HFF-Myc (cell line): ENCODE results near the gene MYLK.
"Not testable (repeated sequence)": the region's sequence is repeated elsewhere in the genome, so short reads cannot be mapped to it uniquely, and the experiment has no call there.

Experiments used
- DNase-seq: peaks from one replicate; pipeline ENCODE4 v3.0.0-alpha.2; 2011; ENCODE audit warnings: low read depth; ENCODE audit errors: extremely low read depth
- H3K4me3 ChIP-seq: replicated peaks from 2 replicates; pipeline ENCODE4 v1.5.1; 2011; ENCODE audit warnings: low read depth, mild to moderate bottlenecking, control low read depth, low read length
- TF ChIP-seq, protein P1 (sequence below): IDR thresholded peaks from 2 replicates; pipeline ENCODE4 v1.5.1; 2012; ENCODE audit warnings: mild to moderate bottlenecking, low read depth, low read length, control low read depth; ENCODE audit errors: missing control alignments

Gene MYLK

GRCh38 chr3:123712077-123712860, 171.9 kb downstream of the MYLK start:
- TF ChIP-seq, protein P1, sequence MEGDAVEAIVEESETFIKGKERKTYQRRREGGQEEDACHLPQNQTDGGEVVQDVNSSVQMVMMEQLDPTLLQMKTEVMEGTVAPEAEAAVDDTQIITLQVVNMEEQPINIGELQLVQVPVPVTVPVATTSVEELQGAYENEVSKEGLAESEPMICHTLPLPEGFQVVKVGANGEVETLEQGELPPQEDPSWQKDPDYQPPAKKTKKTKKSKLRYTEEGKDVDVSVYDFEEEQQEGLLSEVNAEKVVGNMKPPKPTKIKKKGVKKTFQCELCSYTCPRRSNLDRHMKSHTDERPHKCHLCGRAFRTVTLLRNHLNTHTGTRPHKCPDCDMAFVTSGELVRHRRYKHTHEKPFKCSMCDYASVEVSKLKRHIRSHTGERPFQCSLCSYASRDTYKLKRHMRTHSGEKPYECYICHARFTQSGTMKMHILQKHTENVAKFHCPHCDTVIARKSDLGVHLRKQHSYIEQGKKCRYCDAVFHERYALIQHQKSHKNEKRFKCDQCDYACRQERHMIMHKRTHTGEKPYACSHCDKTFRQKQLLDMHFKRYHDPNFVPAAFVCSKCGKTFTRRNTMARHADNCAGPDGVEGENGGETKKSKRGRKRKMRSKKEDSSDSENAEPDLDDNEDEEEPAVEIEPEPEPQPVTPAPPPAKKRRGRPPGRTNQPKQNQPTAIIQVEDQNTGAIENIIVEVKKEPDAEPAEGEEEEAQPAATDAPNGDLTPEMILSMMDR, result no peak
- H3K4me3 ChIP-seq, result no peak overlapping the region
- no peak for DNase-seq

DNA sequence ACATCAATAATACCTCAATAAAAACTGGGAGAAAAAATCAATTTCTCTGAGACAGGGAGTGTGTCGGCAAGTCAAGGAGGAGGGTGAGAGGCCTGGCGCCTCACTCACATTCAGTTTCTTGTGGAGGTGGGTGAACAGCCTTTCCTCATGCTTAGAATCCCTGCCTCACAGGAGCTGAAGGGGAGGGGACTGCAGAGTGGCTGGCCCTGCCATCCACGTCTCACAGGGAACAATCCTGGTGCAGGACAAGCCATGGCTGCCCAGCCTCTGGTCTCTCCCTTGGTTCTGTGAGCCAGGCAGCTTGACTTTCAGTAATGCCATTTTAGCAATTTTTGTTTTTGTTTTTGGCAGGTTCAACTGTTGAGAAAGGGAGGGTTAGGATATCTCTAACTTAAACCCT, 172.8 kb downstream of the MYLK start:
- DNase-seq, result no peak
- H3K4me3 ChIP-seq, result no peak overlapping the region
- TF ChIP-seq, protein P1, result no peak

DNA sequence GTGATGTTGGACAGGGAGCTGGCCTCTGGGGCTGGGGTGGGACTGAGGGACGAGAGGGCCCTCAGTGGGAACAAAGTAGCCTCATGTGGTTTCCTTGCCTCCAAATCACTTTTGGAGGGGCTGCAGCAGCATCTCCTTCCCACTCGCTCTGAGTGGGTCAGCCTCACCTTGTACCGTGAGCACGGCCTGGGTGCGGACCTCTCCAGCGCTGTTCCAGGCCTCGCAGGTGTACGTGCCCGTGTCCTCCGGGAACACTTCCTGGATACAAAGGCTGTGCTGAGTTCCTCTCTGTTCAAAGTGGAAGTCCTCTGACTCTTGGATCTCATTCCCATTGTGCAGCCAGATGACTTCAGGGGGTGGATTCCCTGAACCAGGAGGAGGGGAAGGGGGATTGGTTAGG, 175.6 kb downstream of the MYLK start:
- no peak for DNase-seq
- H3K4me3 ChIP-seq, result no peak overlapping the region
- TF ChIP-seq, protein P1, result no peak

DNA sequence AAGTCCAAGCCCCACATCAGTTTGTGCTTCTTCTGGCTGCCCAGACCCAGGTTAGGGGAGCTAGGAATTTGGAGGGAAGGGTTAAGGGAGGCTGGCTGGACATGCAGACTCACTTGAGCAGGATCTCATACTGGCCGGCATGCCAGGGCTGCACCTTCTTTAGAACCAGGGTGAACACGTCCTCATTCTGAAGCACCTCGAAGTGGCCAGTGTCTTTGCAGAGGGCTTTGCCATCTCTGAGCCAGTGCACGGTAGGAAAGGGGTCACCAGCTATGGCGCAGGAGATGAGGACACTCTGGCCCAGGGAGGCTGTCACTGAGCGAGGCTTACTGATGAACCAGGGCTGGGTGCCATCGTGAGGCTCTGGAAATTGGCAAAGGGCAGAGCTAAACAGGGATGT, 176.5 kb downstream of the MYLK start:
- not testable (repeated sequence) for DNase-seq, H3K4me3 ChIP-seq

DNA sequence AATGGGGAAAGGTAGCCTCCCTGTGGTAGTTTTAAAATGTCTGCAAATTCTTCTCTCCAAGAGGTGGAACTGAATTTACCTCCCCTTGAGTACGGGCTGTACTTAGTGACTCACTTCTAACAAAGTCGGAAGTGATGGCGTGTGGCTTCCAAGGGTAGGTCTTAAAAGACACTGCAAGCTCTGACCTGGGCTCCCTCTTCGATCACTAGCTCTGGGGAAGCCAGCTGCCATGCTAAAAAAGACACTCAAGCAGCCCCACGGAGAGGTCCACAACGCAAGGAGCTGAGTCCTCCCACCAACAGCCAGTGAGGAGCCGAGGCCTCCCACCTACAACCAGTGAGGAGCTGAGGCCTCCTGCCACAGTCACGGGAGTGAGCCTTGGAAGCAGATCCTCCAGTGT, 177.3 kb downstream of the MYLK start:
- H3K4me3 ChIP-seq, result no peak overlapping the region
- TF ChIP-seq, protein P1, result no peak
- no peak for DNase-seq

- no peak for DNase-seq
- H3K4me3 ChIP-seq, result no peak overlapping the region
- TF ChIP-seq, protein P1, result no peak
These were observed 178.4 kb downstream of the MYLK start for GRCh38 chr3:123705488-123706285.

DNA sequence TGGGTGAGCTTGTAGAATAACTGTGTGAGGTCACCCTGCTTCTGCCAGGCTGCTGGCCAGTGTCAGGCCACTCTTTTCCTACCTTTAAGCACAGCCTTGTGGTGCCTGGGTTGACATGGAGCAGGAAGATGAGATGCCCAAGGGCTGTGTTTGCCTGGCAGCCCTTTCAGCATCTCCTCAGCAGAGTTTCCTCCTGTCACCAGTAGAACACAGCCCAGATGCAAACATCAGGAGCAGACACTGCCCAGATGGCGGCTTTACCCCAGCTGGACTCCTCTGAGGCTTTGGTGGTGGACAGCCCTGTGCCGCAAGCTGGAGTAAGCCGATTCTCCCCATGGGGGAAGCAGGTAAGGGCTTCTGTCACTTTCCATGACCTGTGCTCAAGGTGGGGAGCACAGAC, 180.5 kb downstream of the MYLK start:
- DNase-seq, H3K4me3 ChIP-seq: not testable (repeated sequence)
